Stimulated activated CD8-positive, alpha-beta memory T cell treated with anti-CD3 and anti-CD28 coated beads, Interleukin-4, amount 100 ng/mL, for 1 hour (primary cell): ENCODE measurements around the gene ALMS1.
"Not testable (repeated sequence)": the region's sequence is repeated elsewhere in the genome, so short reads cannot be mapped to it uniquely, and the experiment has no call there.

ENCODE experiments used
- DNase-seq, 2 donors: peaks; one replicate each; pipeline ENCODE4 v3.0.0-alpha.2; 2020; ENCODE audit warnings: low read depth in 2 of 2, low spot score in 1 of 2

ALMS1 gene

GRCh38 chr2:73489053-73489452 lies 103.4 kb downstream of the ALMS1 start:
- DNase-seq, result no peak

- DNase-seq, result no peak
Observed at GRCh38 chr2:73494031-73494430, 108.4 kb downstream of the ALMS1 start.

GRCh38 chr2:73503992-73504570 lies 118.4 kb downstream of the ALMS1 start:
- no peak for DNase-seq

GRCh38 chr2:73504850-73505249 lies 119.2 kb downstream of the ALMS1 start:
- not testable (repeated sequence) for DNase-seq

GRCh38 chr2:73510470-73510869 lies 124.8 kb downstream of the ALMS1 start:
- not testable (repeated sequence) for DNase-seq

GRCh38 chr2:73516033-73516432 lies 130.4 kb downstream of the ALMS1 start:
- DNase-seq, result no peak

GRCh38 chr2:73528688-73529087 lies 143.1 kb downstream of the ALMS1 start:
- no peak for DNase-seq

- not testable (repeated sequence) for DNase-seq
Observed at GRCh38 chr2:73530773-73531172, 145.1 kb downstream of the ALMS1 start.

- no peak for DNase-seq
Observed at GRCh38 chr2:73532381-73532780, 146.7 kb downstream of the ALMS1 start.

- no peak for DNase-seq
Observed at GRCh38 chr2:73536133-73536840, 150.7 kb downstream of the ALMS1 start.

- not testable (repeated sequence) for DNase-seq
Observed at GRCh38 chr2:73560875-73561274, 175.2 kb downstream of the ALMS1 start.

- DNase-seq, result no peak
Observed at GRCh38 chr2:73561422-73561821, 175.8 kb downstream of the ALMS1 start.

GRCh38 chr2:73564986-73565385 lies 179.3 kb downstream of the ALMS1 start:
- no peak for DNase-seq

- no peak for DNase-seq
Observed at GRCh38 chr2:73566288-73566878, 180.7 kb downstream of the ALMS1 start.

GRCh38 chr2:73575261-73575660 lies 189.6 kb downstream of the ALMS1 start:
- no peak for DNase-seq

GRCh38 chr2:73582364-73582763 lies 196.7 kb downstream of the ALMS1 start:
- DNase-seq, result no peak

GRCh38 chr2:73588177-73588576 lies 202.5 kb downstream of the ALMS1 start:
- DNase-seq, result no peak

- DNase-seq, result no peak
Observed at GRCh38 chr2:73593680-73594079, 208.0 kb downstream of the ALMS1 start.

- no peak for DNase-seq
Observed at GRCh38 chr2:73594251-73594650, 208.6 kb downstream of the ALMS1 start.

- DNase-seq, result no peak
Observed at GRCh38 chr2:73601780-73602179, 216.1 kb downstream of the ALMS1 start.

- not testable (repeated sequence) for DNase-seq
Observed at GRCh38 chr2:73603099-73603588, 217.5 kb downstream of the ALMS1 start.

- not testable (repeated sequence) for DNase-seq
Observed at GRCh38 chr2:73604589-73604988, 219.0 kb downstream of the ALMS1 start.
